ENCODE results near the gene ADGRD1.

The ADGRD1 gene

GRCh38 chr12:131102493-131102931 is 148.8 kb downstream of the ADGRD1 start:
- H3K4me3 ChIP-seq (ENCODE audit: low read depth, low read length): no peak overlapping the region
- TF ChIP-seq POLR2A (IDR thresholded peaks at IDR 0.05; ENCODE audit: extremely low read depth, insufficient read length) (no peak), MYC (IDR thresholded peaks at IDR 0.05; ENCODE audit: low read depth, low read length) (no peak), CTCF (IDR thresholded peaks at IDR 0.05; ENCODE audit: low read depth, low read length) (no peak), MAX (IDR thresholded peaks at IDR 0.05; ENCODE audit: low read depth, low read length) (no peak)
- no peak for DNase-seq (ENCODE audit: low read depth)

GRCh38 chr12:131102991-131103668 is 149.4 kb downstream of the ADGRD1 start:
- H3K4me3 ChIP-seq (ENCODE audit: low read depth, low read length): no peak overlapping the region
- DNase-seq (ENCODE audit: low read depth): no peak
- TF ChIP-seq POLR2A (IDR thresholded peaks at IDR 0.05; ENCODE audit: extremely low read depth, insufficient read length): no peak
- no peak for TF ChIP-seq MAX (IDR thresholded peaks at IDR 0.05; ENCODE audit: low read depth, low read length)
- TF ChIP-seq CTCF (IDR thresholded peaks at IDR 0.05; ENCODE audit: low read depth, low read length): no peak
- no peak for TF ChIP-seq MYC (IDR thresholded peaks at IDR 0.05; ENCODE audit: low read depth, low read length)

- H3K4me3 ChIP-seq (ENCODE audit: low read depth, low read length): no peak overlapping the region
- no peak for DNase-seq (ENCODE audit: low read depth)
- TF ChIP-seq MAX (IDR thresholded peaks at IDR 0.05; ENCODE audit: low read depth, low read length) (no peak), POLR2A (IDR thresholded peaks at IDR 0.05; ENCODE audit: extremely low read depth, insufficient read length) (no peak), CTCF (IDR thresholded peaks at IDR 0.05; ENCODE audit: low read depth, low read length) (no peak)
Observed at GRCh38 chr12:131103669-131104462, 150.2 kb downstream of the ADGRD1 start.

GRCh38 chr12:131104463-131105350 is 151.0 kb downstream of the ADGRD1 start:
- DNase-seq (ENCODE audit: low read depth): peak; percentile 84
- no peak overlapping the region for H3K4me3 ChIP-seq (ENCODE audit: low read depth, low read length)
- peak; percentile 99 for TF ChIP-seq CTCF (IDR thresholded peaks at IDR 0.05; ENCODE audit: low read depth, low read length)
- TF ChIP-seq MAX (IDR thresholded peaks at IDR 0.05; ENCODE audit: low read depth, low read length): peak; percentile 84
- TF ChIP-seq MYC (IDR thresholded peaks at IDR 0.05; ENCODE audit: low read depth, low read length): no peak
- no peak for TF ChIP-seq POLR2A (IDR thresholded peaks at IDR 0.05; ENCODE audit: extremely low read depth, insufficient read length)

GRCh38 chr12:131105351-131105735 is 151.6 kb downstream of the ADGRD1 start:
- DNase-seq (ENCODE audit: low read depth): no peak
- TF ChIP-seq POLR2A (IDR thresholded peaks at IDR 0.05; ENCODE audit: extremely low read depth, insufficient read length) (no peak), CTCF (IDR thresholded peaks at IDR 0.05; ENCODE audit: low read depth, low read length) (no peak), MAX (IDR thresholded peaks at IDR 0.05; ENCODE audit: low read depth, low read length) (no peak), MYC (IDR thresholded peaks at IDR 0.05; ENCODE audit: low read depth, low read length) (no peak)
- H3K4me3 ChIP-seq (ENCODE audit: low read depth, low read length): no peak overlapping the region

Data from NB4 (cell line).